Measurements from ENCODE around the gene RFT1.

RFT1 gene

DNA sequence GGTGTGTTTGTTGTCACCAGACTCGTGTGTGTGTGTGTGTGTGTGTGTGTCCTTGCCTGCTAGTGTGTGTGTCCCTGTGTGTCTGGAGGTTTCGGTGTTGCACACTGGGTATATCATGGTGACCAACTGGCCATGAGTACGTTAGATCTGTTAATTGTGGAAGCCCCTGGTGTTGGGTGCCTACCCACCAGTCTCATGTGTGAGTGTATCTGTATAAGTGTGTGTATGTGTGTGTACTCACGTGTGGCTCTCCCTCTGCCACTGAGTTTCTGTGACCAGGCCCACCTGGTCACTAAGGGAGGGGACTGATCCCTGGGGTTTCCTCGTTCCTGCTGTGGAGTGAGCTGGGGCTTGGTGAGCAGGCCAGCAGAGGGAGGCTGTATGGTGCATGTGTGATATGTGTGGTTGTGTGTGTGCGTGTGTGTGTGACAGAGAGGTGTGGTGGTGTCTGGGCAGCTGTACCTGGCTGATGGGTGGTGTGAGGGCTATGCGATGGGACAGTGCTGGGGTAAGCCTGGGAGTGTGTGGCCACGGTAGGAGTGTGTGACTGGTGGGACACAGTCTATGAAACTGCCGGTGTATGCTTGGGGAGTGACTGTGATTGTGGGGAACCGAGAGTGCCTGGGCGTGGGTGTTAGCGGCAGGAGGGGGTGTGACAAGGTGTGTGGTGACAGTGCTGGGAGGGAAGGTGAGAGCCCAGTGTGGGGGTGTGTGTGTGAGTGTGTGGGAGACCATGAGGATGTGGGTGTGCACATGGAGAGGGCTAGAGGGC lies 32.6 kb upstream of the RFT1 start (continued):
- TF ChIP-seq KLF17 (tag by site-specific recombination; IDR thresholded peaks at IDR 0.05) (peak; percentile 39; the same call in 1 of the 2 replicates), ZNF202 (tag by site-specific recombination; IDR thresholded peaks at IDR 0.05; ENCODE audit: borderline replicate concordance) (no peak), EGR2 (tag by site-specific recombination; IDR thresholded peaks at IDR 0.05; ENCODE audit: low read depth) (peak; percentile 99), ZNF561 (tag by site-specific recombination; IDR thresholded peaks at IDR 0.05; ENCODE audit: borderline replicate concordance) (no peak), ZBTB7A (tag by site-specific recombination; IDR thresholded peaks at IDR 0.05; ENCODE audit: low read depth) (no peak), ZNF211 (tag by site-specific recombination; IDR thresholded peaks at IDR 0.05; ENCODE audit: low read depth) (no peak), PRDM10 (tag by site-specific recombination; IDR thresholded peaks at IDR 0.05) (no peak), HOXD13 (CRISPR knock-in tag; IDR thresholded peaks at IDR 0.05; ENCODE audit: borderline replicate concordance) (no peak), BCL11A (tag by site-specific recombination; IDR thresholded peaks at IDR 0.05; ENCODE audit: low read depth) (no peak), ZNF837 (tag by site-specific recombination; IDR thresholded peaks at IDR 0.05) (no peak), ZNF791 (tag by site-specific recombination; IDR thresholded peaks at IDR 0.05) (no peak), ZNF37A (tag by site-specific recombination; IDR thresholded peaks at IDR 0.05) (no peak), ZBTB11 (tag by site-specific recombination; conservative IDR thresholded peaks at IDR 0.05; ENCODE audit: low read depth) (no peak), OVOL3 (tag by site-specific recombination; IDR thresholded peaks at IDR 0.05) (no peak), ZNF426 (tag by site-specific recombination; IDR thresholded peaks at IDR 0.05) (no peak), ZSCAN23 (tag by site-specific recombination; IDR thresholded peaks at IDR 0.05) (no peak), ZNF623 (tag by site-specific recombination; IDR thresholded peaks at IDR 0.05) (no peak), ZFP69B (tag by site-specific recombination; IDR thresholded peaks at IDR 0.05) (no peak), ZNF138 (tag by site-specific recombination; IDR thresholded peaks at IDR 0.05; ENCODE audit: borderline replicate concordance) (no peak), ZNF394 (tag by site-specific recombination; IDR thresholded peaks at IDR 0.05; ENCODE audit: borderline replicate concordance) (no peak), ZNF701 (tag by site-specific recombination; IDR thresholded peaks at IDR 0.05) (no peak), ZNF621 (tag by site-specific recombination; IDR thresholded peaks at IDR 0.05) (no peak), ZNF214 (tag by site-specific recombination; IDR thresholded peaks at IDR 0.05; ENCODE audit: borderline replicate concordance) (no peak), MYNN (tag by site-specific recombination; IDR thresholded peaks at IDR 0.05; ENCODE audit: borderline replicate concordance) (no peak), BCL11B (tag by site-specific recombination; IDR thresholded peaks at IDR 0.05; ENCODE audit: low read depth) (no peak), ZFHX2 (tag by site-specific recombination; conservative IDR thresholded peaks at IDR 0.05) (peak; percentile 99)
- TF ChIP-seq, protein P1, sequence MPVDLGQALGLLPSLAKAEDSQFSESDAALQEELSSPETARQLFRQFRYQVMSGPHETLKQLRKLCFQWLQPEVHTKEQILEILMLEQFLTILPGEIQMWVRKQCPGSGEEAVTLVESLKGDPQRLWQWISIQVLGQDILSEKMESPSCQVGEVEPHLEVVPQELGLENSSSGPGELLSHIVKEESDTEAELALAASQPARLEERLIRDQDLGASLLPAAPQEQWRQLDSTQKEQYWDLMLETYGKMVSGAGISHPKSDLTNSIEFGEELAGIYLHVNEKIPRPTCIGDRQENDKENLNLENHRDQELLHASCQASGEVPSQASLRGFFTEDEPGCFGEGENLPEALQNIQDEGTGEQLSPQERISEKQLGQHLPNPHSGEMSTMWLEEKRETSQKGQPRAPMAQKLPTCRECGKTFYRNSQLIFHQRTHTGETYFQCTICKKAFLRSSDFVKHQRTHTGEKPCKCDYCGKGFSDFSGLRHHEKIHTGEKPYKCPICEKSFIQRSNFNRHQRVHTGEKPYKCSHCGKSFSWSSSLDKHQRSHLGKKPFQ (tag by site-specific recombination; IDR thresholded peaks at IDR 0.05), result 0 out of 2 replicates have a peak, but pooled peaks have one; percentile 44
- TF ChIP-seq, protein P2, sequence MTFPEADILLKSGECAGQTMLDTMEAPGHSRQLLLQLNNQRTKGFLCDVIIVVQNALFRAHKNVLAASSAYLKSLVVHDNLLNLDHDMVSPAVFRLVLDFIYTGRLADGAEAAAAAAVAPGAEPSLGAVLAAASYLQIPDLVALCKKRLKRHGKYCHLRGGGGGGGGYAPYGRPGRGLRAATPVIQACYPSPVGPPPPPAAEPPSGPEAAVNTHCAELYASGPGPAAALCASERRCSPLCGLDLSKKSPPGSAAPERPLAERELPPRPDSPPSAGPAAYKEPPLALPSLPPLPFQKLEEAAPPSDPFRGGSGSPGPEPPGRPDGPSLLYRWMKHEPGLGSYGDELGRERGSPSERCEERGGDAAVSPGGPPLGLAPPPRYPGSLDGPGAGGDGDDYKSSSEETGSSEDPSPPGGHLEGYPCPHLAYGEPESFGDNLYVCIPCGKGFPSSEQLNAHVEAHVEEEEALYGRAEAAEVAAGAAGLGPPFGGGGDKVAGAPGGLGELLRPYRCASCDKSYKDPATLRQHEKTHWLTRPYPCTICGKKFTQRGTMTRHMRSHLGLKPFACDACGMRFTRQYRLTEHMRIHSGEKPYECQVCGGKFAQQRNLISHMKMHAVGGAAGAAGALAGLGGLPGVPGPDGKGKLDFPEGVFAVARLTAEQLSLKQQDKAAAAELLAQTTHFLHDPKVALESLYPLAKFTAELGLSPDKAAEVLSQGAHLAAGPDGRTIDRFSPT (tag by site-specific recombination; IDR thresholded peaks at IDR 0.05), result no peak
